HG02759 (cell line): Measurements from ENCODE around the gene FAM120A.
"Not testable (repeated sequence)": the region's sequence is repeated elsewhere in the genome, so short reads cannot be mapped to it uniquely, and the experiment has no call there.

Source experiments
- ATAC-seq: cut with Tn5 transposase; IDR thresholded peaks from one replicate; pipeline ENCODE4 v1.9.1; 2021; ENCODE audit warnings: mild to moderate bottlenecking, moderate library complexity; ENCODE audit not compliant: unreplicated experiment

The FAM120A gene, protein sequence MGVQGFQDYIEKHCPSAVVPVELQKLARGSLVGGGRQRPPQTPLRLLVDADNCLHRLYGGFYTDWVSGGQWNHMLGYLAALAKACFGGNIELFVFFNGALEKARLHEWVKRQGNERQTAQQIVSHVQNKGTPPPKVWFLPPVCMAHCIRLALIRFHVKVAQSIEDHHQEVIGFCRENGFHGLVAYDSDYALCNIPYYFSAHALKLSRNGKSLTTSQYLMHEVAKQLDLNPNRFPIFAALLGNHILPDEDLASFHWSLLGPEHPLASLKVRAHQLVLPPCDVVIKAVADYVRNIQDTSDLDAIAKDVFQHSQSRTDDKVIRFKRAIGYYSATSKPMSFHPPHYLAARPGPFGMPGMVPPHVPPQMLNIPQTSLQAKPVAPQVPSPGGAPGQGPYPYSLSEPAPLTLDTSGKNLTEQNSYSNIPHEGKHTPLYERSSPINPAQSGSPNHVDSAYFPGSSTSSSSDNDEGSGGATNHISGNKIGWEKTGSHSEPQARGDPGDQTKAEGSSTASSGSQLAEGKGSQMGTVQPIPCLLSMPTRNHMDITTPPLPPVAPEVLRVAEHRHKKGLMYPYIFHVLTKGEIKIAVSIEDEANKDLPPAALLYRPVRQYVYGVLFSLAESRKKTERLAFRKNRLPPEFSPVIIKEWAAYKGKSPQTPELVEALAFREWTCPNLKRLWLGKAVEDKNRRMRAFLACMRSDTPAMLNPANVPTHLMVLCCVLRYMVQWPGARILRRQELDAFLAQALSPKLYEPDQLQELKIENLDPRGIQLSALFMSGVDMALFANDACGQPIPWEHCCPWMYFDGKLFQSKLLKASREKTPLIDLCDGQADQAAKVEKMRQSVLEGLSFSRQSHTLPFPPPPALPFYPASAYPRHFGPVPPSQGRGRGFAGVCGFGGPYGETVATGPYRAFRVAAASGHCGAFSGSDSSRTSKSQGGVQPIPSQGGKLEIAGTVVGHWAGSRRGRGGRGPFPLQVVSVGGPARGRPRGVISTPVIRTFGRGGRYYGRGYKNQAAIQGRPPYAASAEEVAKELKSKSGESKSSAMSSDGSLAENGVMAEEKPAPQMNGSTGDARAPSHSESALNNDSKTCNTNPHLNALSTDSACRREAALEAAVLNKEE

GRCh38 chr9:93450945-93451815 lies at the start of gene FAM120A:
TSS of gene FAM120A (plus strand) at chr9:93451685. CDS start at chr9:93451916, 231 bp downstream.
- peak; percentile 69 for ATAC-seq

- no peak for ATAC-seq
Observed at GRCh38 chr9:93406371-93406770, 45.1 kb upstream of the FAM120A start.

DNA sequence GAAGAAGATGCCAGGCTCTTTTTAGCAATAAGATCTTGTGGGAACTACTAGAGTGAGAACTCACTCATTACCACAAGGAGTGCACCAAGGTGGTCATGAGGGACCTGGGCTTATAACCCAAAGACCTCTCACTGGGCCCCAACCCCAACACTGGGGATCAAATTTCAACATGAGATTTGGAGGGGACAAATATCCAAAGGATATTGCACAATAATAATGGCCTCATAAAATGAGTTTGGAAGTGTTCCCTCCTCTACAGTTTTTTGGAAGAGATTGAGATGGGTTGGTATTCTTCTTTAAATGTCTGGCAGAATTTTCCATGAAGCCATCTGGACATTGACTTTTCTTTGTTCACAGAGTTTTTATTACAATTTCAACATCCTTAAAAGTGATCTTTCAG lies 38.0 kb upstream of the FAM120A start:
- ATAC-seq: no peak

GRCh38 chr9:93415176-93415690 lies 36.3 kb upstream of the FAM120A start:
- no peak for ATAC-seq

- ATAC-seq: no peak
Observed at GRCh38 chr9:93416530-93417235, 34.8 kb upstream of the FAM120A start.

GRCh38 chr9:93417538-93417937 lies 33.9 kb upstream of the FAM120A start:
- no peak for ATAC-seq

- ATAC-seq: no peak
Observed at GRCh38 chr9:93419023-93419422, 32.5 kb upstream of the FAM120A start.

DNA sequence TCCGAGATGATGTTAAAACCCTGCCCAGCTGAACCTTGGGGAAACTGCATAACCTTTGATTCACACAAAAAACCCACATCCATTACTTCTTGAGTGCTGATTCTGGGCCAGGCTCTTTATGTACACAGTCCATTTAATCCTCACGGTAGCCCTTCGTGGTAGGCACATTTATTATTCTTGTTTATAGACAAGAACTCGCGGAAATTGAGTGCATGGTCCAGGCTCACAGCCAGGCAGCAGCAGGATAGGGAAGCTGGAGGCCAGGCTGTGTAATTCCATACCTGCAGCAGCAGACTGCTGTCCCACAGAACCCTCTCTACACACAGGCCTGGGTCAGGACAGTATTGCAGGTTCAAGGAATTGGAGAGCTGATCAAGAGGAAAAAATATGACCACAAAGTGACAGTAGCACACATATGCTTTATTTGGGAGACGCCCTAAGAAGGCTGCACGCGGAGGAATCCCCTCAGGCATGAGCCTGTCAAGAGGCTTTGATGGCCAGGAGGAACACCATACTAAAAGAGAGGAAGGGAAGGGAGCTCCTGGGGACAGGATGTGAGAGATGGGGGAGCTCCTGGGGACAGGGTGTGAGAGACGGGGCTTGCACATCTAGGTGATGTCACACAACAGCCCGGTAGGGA lies 28.4 kb upstream of the FAM120A start:
- no peak for ATAC-seq

GRCh38 chr9:93427655-93428379 lies 23.7 kb upstream of the FAM120A start:
- ATAC-seq: no peak

DNA sequence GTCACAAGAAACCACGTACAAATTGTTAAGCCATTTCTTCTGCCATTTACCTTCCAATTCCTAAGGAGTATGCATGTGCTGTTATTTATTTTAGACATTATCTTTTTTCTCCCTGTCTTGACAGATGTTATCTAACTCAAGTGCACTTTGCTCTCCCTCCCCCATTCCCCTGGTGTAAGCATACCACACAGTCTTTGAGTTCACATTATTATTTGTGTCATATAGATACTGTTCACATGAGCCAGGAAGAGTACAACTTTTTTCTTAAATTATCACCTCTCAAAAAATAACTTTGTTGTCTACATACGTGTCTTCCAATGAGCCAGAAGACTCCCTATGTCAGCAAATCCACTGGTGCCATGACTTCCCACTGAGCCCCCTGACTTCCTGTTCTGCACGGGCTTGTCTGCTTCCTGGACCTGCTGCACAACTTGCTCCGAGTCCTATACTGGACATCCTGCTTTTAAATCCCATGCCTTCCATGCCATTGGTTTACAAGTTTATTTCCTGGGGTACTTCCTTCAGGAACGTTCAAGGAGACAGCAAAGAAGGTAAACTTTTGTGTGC lies 19.9 kb upstream of the FAM120A start:
- ATAC-seq: no peak

- no peak for ATAC-seq
Observed at GRCh38 chr9:93432964-93433363, 18.5 kb upstream of the FAM120A start.

DNA sequence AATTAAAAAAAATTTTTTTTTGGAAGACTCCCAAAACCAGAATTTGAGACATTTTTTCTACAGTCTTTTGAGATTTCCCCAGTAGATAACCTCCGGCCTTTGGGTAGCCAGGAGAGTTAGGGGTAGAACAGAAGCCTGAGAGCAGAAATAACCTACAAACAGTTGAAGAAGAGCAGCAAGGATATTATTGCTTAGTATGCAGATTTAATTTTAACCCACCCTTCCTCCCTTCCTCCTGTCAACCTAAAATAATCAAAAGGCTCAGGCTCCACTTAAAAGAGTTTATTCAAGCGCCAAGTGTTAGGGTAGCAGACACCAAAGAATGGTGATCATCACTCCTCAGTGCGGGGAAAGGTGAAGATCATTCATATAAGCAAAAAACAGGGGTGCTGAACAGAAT lies 17.4 kb upstream of the FAM120A start:
- no peak for ATAC-seq

DNA sequence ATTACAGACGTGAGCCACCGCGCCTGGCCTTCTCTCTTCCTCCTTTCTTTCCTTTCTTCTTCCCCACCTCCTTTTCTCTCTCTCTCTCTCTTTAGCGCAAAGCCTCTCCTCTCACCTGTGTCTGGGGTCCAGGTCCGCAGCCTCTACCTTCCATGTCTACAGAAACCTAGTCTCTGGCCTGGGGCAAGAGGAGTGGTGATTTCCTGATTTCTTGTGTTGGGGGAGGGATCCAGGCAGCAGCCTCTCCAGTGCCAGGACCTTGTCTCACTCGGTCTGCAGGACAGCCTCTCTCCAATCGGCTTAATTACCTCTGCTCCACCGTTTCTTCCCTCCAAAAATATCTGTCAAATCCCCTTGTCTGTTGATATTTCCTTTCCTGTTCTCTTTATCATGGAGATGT lies 16.1 kb upstream of the FAM120A start:
- no peak for ATAC-seq

DNA sequence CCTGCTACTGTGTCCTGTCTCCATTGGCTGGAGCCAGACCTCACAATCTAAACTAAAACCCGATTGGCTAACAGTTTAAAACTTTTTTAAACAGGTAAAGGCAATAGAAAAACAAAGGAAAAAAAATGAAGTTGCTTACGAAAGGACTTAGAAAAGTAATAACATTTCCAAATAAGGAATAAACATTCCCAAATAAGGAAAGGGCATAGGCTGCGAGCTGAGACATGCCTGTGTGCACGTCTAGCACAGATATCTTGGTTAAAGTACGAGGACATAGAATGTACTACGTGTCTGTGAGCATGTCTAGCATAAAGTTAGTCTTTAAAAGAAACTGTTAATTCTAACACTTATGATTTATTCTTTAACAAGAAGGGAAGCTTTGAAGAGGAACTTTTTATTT lies 15.3 kb upstream of the FAM120A start:
- ATAC-seq: no peak

GRCh38 chr9:93436655-93437407 lies 14.7 kb upstream of the FAM120A start:
- ATAC-seq: no peak

DNA sequence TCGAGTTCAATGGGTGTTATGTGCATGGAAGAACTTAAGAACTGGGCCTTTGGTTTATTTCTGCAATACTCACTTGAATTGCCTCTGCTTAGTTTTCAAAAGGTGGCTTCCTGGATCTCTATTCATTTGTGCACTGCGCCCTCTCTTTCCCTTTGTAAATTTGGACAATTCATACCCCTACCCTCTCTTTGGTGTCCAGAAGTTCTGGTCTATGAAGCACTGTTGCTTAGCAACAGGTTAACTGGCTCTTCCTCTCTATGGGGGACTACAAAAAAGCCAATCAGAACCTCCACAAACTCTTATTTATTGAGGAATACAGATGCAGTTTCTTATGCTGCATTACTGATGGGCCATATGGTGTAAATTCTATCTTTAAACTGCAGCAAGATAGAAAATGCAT lies 13.5 kb upstream of the FAM120A start:
- ATAC-seq: no peak

DNA sequence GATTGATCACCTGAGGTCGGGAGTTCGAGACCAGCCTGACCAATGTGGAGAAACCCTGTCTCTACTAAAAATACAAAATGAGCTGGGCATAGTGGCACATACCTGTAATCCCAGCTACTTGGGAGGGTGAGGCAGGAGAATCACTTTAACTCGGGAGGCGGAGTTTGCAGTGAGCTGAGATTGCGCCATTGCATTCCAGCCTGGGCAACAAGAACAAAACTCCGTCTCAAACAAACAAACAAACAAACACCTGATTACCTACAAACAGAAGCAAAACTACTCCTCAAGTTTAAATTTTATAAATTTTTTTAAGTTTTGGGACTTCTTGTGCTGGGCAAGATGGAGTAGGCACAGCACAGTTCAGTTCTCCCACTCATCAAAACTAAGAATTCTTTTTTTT lies 12.2 kb upstream of the FAM120A start:
- ATAC-seq: not testable (repeated sequence)
